22Rv1 (cell line): ENCODE measurements around the gene DENND6B.

Experiments used
- H3K27ac ChIP-seq: fragments of 450-650 bp; 2 replicates; pipeline ENCODE4 v1.5.1; 2017
- ZFX ChIP-seq: fragments of 450-650 bp; IDR thresholded peaks from 2 replicates; pipeline ENCODE4 v1.6.1; 2017; ENCODE audit warnings: antibody characterized with exemption, borderline replicate concordance
- TF ChIP-seq, protein P1 (sequence below): fragments of 450-650 bp; IDR thresholded peaks from 2 replicates; pipeline ENCODE4 v1.5.1; 2017; ENCODE audit warnings: mild to moderate bottlenecking

The DENND6B gene

DNA sequence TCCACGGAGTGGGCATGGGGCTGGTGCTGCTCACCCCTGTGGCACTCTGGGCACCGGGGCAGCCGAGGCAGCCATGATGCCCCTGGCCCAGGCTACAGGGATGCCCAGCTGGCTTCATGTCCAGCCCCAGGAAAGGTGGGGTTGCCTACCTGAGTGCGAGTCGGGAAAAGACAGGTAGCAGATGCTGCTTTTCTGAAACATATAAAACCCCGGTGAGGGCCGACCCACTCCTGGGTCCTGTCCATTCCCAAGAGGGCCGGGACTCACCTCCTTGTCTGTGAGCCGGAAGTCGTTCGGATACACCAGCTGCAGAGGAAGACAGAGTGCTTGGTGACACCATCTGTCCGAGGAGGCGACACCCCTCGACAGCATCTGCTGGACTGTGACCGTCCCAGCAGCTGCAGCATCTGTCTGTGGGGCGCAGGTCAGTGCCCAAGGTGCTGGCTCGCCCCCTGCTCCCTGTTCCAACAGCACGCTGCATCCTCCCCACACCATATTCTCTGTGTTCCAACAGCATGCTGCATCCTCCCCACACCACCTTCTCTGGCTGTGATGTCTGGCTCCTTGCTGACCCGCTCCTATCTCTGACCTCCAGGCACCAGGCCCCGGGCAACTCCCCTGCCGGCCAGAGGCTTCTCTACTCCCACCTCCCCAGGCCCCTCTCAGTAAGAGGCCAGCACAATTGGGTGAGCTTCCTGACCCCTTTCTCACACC lies 8.0 kb downstream of the DENND6B start:
- no peak overlapping the region for H3K27ac ChIP-seq

DNA sequence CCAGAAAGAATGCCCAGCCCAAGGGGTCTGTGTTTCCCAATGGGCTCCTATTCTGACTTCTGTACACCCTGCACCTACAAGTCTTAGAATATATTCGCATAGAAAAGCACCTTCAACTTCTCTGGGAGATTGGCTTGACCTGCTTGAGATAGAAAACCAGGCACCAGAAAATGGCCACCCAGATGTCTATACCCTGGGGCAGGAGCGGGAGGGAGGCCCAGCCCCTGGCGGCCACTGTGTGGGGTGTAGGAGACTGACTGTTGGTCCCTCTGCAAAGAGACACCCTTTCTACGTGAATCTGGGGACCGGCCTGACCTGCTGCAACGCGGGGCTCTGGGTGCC lies 8.5 kb downstream of the DENND6B start:
- H3K27ac ChIP-seq: no peak overlapping the region
- TF ChIP-seq, protein P1, sequence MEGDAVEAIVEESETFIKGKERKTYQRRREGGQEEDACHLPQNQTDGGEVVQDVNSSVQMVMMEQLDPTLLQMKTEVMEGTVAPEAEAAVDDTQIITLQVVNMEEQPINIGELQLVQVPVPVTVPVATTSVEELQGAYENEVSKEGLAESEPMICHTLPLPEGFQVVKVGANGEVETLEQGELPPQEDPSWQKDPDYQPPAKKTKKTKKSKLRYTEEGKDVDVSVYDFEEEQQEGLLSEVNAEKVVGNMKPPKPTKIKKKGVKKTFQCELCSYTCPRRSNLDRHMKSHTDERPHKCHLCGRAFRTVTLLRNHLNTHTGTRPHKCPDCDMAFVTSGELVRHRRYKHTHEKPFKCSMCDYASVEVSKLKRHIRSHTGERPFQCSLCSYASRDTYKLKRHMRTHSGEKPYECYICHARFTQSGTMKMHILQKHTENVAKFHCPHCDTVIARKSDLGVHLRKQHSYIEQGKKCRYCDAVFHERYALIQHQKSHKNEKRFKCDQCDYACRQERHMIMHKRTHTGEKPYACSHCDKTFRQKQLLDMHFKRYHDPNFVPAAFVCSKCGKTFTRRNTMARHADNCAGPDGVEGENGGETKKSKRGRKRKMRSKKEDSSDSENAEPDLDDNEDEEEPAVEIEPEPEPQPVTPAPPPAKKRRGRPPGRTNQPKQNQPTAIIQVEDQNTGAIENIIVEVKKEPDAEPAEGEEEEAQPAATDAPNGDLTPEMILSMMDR: no peak
- no peak for TF ChIP-seq ZFX

More for the DNA sequence above, 8.0 kb downstream of the DENND6B start:
- TF ChIP-seq, protein P1: no peak
- TF ChIP-seq ZFX: no peak

DNA sequence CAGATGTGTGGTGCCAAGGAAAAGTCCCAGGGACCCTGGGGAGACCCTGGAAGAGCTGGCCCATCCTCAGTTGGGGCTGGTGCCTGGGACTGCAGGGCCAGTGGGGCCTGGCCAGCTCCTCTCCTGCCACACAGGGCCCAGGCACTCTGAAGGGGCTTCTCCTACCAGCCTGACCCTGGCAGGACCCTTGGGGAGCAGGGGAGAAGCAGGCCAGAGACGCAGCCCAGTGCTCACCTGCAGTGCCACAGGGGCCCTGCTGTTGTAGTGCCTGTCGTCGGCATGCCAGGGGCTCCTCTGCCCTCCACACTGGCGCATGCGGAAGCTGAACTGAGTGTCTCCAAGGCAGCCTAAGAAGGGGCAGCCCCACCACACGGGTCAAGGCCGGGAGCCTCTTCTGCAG lies 9.1 kb downstream of the DENND6B start:
- no peak overlapping the region for H3K27ac ChIP-seq
- no peak for TF ChIP-seq ZFX
- TF ChIP-seq, protein P1: no peak

DNA sequence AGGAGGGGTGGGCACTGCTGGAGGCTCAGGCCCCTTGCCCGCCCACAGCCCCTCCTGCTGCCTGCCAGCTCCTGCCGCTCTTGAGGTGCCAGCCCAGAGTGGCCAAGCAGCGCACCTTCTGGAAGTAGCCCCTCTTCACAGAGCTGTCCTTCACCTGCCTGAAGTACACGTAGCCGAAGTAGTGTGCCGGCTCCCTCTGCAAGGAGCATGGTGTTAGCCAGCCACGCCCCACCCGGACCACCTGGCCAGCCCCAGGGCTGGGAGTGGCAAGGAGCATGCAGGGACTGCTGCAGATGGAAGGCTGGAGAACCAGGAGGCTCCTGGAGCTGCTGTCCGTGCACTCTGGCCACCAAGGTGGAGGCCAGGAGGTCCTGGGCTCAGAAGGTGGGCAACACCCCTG lies 9.6 kb downstream of the DENND6B start:
- TF ChIP-seq, protein P1: no peak
- no peak for TF ChIP-seq ZFX

DNA sequence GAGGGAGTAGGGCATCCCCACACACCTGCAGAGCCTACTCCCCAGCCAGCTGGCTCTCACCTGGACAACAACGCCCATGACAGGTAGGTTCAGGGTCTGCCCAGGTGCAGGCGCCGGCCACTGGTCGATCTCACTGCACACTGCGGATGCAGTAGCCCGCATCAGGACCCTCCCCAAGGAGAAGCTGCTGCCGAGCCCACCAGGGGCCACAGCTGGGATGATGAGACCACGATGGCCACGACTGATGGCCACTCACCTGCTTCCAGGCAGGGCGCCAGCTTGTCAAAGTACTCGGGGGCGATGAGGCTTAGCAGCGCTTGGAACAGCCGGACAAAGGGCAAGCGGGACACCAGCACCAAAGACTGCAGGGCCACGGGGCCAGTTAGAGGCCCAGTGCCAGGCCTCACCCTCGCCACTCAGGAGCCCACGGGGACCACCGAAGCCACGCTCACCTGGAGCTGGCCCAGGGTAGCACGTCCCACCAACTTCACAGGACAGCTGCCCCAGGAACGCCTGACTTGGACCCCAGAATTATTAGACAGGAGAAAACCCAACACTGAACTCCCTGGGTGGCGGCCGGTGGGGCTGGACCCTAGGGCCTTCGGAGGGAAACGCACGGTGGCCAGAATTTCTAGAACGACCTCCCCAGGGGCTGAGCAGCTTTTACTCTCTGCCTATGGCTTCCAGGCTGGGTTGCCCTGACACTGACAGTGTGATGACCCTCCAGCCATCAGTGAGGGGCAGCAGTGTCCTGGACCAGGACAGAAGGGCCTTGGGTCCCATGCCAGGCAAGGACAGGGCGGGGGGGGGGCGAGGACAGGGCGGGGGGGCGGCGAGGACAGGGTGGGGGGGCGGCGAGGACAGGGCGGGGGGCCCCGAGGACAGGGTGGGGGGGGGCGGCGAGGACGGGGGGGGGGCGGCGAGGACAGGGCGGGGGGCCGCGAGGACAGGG lies 10.4 kb downstream of the DENND6B start:
- no peak overlapping the region for H3K27ac ChIP-seq
- TF ChIP-seq, protein P1: no peak
- no peak for TF ChIP-seq ZFX

More for the DNA sequence above, 9.6 kb downstream of the DENND6B start:
- no peak overlapping the region for H3K27ac ChIP-seq

DNA sequence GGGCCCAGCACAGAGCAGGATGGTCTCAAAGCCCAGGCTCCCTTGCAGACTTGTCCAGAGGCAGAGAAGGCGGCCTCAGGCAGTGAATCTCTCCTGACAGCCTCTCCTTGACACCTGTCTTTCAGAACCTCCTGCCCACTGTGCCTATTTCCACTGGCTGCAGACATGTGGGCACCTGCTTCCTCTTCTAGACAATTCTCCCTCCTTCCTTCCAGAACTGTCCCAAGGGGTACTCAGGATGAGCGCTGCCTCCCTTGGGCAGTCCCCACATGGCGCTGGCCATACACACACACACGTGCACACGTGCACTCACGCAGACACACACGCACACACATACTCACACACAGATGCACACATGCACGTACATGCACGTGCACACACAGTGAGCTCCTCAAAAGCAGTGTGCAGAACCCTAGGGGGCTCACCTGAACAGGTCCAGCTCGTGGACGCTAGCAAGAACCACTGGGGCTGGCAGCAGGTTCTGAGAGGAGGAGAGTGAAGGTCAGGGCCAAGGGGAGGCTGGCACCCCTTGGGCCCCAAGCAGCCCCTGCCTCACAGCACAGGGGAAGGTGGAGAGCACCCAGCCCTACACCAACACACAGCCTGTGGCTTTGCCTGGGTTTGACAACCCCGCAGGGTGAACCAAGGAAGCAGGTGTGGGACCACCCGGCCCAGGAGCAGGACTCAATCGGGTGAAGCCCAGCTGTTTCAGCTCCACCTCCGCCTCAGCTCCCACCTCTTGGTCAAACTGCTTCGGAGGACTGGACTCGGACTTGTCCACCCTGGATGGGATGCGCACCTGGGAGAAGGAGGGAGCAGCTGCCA lies 11.3 kb downstream of the DENND6B start:
- no peak overlapping the region for H3K27ac ChIP-seq
- TF ChIP-seq ZFX: no peak
- TF ChIP-seq, protein P1: no peak
